GM13977 (cell line): ENCODE measurements around the gene TSPAN15.

Experiments
- DNase-seq: peaks from one replicate; pipeline ENCODE4 v3.0.0; 2012; ENCODE audit warnings: low spot score
- CTCF ChIP-seq: IDR thresholded peaks from 2 replicates; pipeline ENCODE4 v1.5.1; 2012; ENCODE audit warnings: mild to moderate bottlenecking, control low read depth; ENCODE audit not compliant: insufficient read depth; ENCODE audit errors: extremely low read depth, missing control alignments
- in situ Hi-C: fragments of 300-500 bp; cut with MboI; formaldehyde crosslinking; loops from one replicate; pipeline ENCODE4 v1.12.0; 2022; ENCODE audit warnings: low sequenced_read_pairs, low pct_unique_long_range_greater_than_20kb, mixed read lengths, inconsistent platforms; ENCODE audit not compliant: unreplicated experiment

Gene TSPAN15

GRCh38 chr10:69410487-69410886, 40.8 kb upstream of the TSPAN15 start:
- no peak for TF ChIP-seq CTCF
- no peak for DNase-seq
- in situ Hi-C loops = no loop called here

- in situ Hi-C loops = no loop called here
- DNase-seq = no peak
- TF ChIP-seq CTCF = no peak
Observed at GRCh38 chr10:69411476-69411875, 39.8 kb upstream of the TSPAN15 start.

GRCh38 chr10:69412232-69412790, 39.0 kb upstream of the TSPAN15 start:
- in situ Hi-C loops = no loop called here
- DNase-seq = no peak
- no peak for TF ChIP-seq CTCF

- DNase-seq = peak; percentile 67
- peak; percentile 69 for TF ChIP-seq CTCF
- in situ Hi-C loops = no loop called here
Observed at GRCh38 chr10:69413221-69413865, 37.9 kb upstream of the TSPAN15 start.

GRCh38 chr10:69414036-69415018, 36.9 kb upstream of the TSPAN15 start:
- no peak for TF ChIP-seq CTCF
- DNase-seq = no peak
- in situ Hi-C loops = no loop called here

- DNase-seq = no peak
- in situ Hi-C loops = no loop called here
- no peak for TF ChIP-seq CTCF
Observed at GRCh38 chr10:69415049-69415448, 36.2 kb upstream of the TSPAN15 start.
